ENCODE results near the gene SH2D6. TPM values are rescaled to one million over a fixed set of nuclear protein-coding genes. Genes with fewer than 3 reads are reported as not detected.

The SH2D6 gene
- total RNA-seq, 1 experiment from 2014 or later, result not detected

DNA sequence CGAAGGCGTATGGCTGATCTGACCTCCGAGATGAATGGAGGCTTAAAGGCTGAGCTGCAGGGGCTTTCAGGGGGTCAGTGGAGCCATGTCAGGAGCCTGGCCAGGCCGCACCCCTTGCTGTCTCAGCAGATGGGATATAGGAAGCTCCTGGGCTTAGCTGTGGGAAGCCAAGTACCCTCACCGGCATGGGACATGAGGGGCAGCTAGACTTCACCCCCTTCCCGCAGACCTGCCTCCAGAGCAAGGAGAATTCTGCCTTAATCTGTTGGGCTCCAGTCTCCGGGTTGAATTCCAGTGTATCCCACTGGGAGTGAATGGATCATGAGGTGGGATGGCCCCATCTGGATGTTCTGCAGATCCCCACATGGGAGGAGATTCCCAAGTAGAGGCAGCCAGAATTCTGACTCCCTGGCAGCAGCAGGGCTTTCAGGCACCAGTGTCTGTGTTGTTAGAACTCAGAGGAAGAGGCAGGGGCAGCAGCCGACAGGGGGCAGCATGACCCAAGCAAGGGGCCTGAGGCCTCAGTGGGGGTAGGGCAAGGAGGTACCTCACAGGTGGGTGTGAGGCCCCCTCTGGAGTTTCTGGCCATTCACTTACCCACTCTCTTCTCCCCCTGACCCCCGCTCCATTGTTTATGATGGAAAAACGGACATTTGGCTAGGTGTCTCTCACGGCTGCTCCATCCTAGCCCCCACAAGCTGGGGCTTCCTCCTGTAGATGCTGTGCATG, 27.4 kb upstream of the SH2D6 start:
- H3K4me1 ChIP-seq (replicated peaks), result peaks cover 21% of the 10 kb centered on the region
- H3K27me3 ChIP-seq (replicated peaks), result no peaks in the 10 kb centered on the region
- H3K27ac ChIP-seq, result no peak overlapping the region
- H3K4me3 ChIP-seq, result no peak overlapping the region
- peaks cover 35% of the 10 kb centered on the region for H3K36me3 ChIP-seq
- H3K9me3 ChIP-seq (replicated peaks), result no peaks in the 10 kb centered on the region
- no peak for DNase-seq (ENCODE audit: low read depth in 1 of 2, low spot score in 2 of 2)

GRCh38 chr2:85393836-85394235, 24.7 kb upstream of the SH2D6 start:
- Histone ChIP-seq H3K4me3 (no peak overlapping the region), H3K36me3 (peaks cover 18% of the 10 kb centered on the region), H3K4me1 (replicated peaks) (peaks cover 21% of the 10 kb centered on the region), H3K27ac (no peak overlapping the region), H3K9me3 (replicated peaks) (no peaks in the 10 kb centered on the region), H3K27me3 (replicated peaks) (no peaks in the 10 kb centered on the region)
- no peak for DNase-seq (ENCODE audit: low read depth in 1 of 2, low spot score in 2 of 2)

DNA sequence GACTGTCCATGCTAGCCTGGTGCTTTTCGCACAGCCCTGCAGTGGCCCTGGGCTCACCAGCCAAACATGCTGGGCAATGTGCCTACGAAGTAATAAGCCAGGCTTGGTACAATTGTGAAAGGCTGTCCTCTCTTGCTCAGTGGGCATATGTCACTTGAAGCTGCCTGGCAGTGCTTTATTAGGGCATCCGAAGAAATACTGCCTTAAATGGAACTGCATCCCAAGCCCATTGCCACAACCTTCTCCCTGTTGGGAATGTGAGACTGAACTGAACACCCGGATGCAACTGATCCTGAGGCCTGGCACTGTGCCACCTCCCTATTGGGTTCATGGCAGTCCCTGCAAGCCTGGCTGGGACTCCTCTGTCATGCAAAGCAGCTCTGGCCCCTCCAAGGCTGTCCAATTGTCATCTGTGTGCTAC, 24.2 kb upstream of the SH2D6 start:
- Histone ChIP-seq H3K9me3 (replicated peaks) (no peaks in the 10 kb centered on the region), H3K27me3 (replicated peaks) (no peaks in the 10 kb centered on the region), H3K4me3 (no peak overlapping the region), H3K4me1 (replicated peaks) (peaks cover 21% of the 10 kb centered on the region), H3K27ac (no peak overlapping the region), H3K36me3 (peaks cover 17% of the 10 kb centered on the region)
- DNase-seq (ENCODE audit: low read depth in 1 of 2, low spot score in 2 of 2), result no peak

DNA sequence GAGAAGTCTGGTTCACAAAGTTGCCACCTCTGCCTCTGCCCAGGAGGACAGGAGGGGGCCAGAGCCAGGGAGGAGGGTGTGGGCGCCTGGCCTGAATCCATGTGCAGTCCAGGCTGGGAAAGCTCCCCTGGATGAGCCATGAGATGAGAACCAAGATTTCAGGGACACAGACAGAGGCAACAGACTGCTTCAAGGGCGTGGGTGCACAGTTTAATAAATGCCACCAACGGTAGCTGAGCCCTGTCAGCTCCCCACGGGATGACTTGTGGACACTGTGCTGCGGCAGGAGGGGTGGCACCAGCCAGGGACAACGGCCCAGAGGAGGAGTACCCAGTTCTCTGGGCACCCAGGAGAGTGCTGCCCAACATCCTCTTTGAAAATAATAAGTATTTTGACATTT, 23.5 kb upstream of the SH2D6 start:
- H3K4me1 ChIP-seq (replicated peaks), result peaks cover 21% of the 10 kb centered on the region
- no peak for DNase-seq (ENCODE audit: low read depth in 1 of 2, low spot score in 2 of 2)
- no peaks in the 10 kb centered on the region for H3K9me3 ChIP-seq (replicated peaks)
- H3K36me3 ChIP-seq, result peaks cover 12% of the 10 kb centered on the region
- no peak overlapping the region for H3K4me3 ChIP-seq
- no peaks in the 10 kb centered on the region for H3K27me3 ChIP-seq (replicated peaks)
- no peak overlapping the region for H3K27ac ChIP-seq

DNA sequence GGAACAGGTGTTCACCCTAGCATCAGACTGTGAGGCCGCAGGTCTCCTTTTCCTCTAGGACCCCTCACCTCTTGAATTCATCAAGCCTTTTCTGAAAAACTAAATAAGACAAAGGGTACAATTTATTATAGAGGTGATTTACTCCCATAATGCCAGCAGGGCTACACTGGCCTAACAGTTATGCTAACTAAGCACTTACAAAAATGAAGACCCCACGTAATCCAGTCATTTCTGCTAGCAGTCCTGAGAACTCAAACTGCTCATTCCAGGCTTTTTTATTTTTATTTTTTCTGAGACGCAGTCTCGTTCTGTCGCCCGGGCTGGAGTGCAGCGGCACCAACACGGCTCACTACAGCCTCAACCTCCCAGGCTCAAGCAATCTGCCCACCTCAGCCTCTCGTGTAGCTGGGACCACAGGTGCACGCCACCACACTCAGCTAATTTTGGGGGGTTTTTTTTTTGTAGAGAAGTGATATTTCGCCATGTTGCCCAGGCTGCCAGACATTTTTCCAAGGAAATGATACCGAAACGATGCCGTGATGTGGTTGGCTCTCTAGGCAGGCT, 22.5 kb upstream of the SH2D6 start:
- Histone ChIP-seq H3K27me3 (replicated peaks) (no peaks in the 10 kb centered on the region), H3K4me3 (no peak overlapping the region), H3K4me1 (replicated peaks) (peaks cover 21% of the 10 kb centered on the region), H3K27ac (no peak overlapping the region), H3K9me3 (replicated peaks) (no peaks in the 10 kb centered on the region), H3K36me3 (peaks cover 7% of the 10 kb centered on the region; the same call in 1 of the 2 replicates)
- no peak for DNase-seq (ENCODE audit: low read depth in 1 of 2, low spot score in 2 of 2)

- H3K9me3 ChIP-seq (replicated peaks), result no peaks in the 10 kb centered on the region
- no peak overlapping the region for H3K4me3 ChIP-seq
- peaks cover 21% of the 10 kb centered on the region for H3K4me1 ChIP-seq (replicated peaks)
- H3K27me3 ChIP-seq (replicated peaks), result no peaks in the 10 kb centered on the region
- no peak for DNase-seq (ENCODE audit: low read depth in 1 of 2, low spot score in 2 of 2)
- no peak overlapping the region for H3K27ac ChIP-seq
- peaks cover 3% of the 10 kb centered on the region; the same call in 1 of the 2 replicates for H3K36me3 ChIP-seq
Measured at GRCh38 chr2:85396531-85397470, 21.7 kb upstream of the SH2D6 start.

DNA sequence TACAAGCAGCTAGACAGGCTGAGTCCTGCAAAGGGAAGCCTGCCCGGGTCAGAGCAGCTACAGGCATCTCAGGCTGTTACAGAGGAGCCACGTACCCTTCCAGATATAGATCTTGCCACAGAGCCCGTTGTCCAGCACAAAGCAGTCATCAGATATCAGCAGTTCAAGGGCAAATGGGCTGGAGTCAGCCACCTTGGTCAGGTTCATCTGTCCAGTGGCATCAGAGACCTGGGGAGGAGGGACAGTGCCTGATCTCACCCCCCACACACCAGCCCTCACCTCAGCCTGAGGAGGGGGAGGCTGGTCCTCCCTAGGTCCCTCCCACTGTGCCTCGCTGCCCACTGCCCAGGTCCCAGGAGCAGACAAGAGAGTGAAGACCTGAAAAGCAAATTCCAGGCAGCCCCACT, 20.6 kb upstream of the SH2D6 start:
- DNase-seq (ENCODE audit: low read depth in 1 of 2, low spot score in 2 of 2), result no peak
- H3K4me3 ChIP-seq, result no peak overlapping the region
- H3K9me3 ChIP-seq (replicated peaks), result no peaks in the 10 kb centered on the region
- no peaks in the 10 kb centered on the region for H3K27me3 ChIP-seq (replicated peaks)
- peaks cover 11% of the 10 kb centered on the region for H3K4me1 ChIP-seq (replicated peaks)
- no peak overlapping the region for H3K27ac ChIP-seq
- H3K36me3 ChIP-seq, result peaks cover 3% of the 10 kb centered on the region; the same call in 1 of the 2 replicates

DNA sequence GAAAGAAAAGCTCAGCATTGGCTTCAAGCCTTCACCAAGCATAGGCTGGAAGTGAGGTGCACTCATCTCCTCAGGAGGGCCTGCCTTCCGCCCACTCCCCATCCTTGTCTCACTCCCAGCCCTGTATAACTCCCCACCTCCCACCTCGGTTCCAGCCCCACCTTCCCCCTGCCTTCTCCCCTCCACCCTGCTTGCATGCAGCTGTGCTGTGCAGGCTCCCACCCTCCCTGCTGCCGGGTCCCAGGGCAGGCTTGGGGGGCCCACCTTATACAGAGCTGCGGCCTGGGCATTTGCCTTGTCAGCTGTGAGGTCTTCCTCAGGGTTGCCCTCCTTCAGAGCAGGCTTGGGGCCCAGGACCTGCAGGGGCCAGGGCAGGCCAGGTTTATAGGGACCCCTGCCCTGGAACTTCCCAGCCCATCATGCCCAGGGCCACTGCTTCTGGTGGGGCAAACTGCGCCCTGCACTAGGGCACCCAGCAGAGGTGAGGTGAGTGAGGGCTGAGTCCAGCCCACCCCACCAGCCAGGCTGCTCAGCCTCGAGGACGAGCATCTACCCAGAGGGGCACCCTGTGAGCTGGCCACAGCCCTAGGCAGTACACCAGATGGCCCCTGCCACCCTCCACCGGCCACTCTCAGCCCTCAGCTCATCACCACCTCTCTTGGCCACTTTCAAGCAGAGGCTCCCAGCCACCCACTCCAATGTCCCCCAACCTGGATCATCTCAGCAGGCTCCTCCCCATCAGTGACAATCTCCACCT, 19.9 kb upstream of the SH2D6 start:
- peaks cover 3% of the 10 kb centered on the region; the same call in 1 of the 2 replicates for H3K36me3 ChIP-seq

GRCh38 chr2:85399183-85399455, 19.4 kb upstream of the SH2D6 start:
- no peak for DNase-seq (ENCODE audit: low read depth in 1 of 2, low spot score in 2 of 2)
- Histone ChIP-seq H3K9me3 (replicated peaks) (no peaks in the 10 kb centered on the region), H3K27me3 (replicated peaks) (no peaks in the 10 kb centered on the region), H3K4me3 (no peak overlapping the region), H3K4me1 (replicated peaks) (peaks cover 3% of the 10 kb centered on the region), H3K27ac (no peak overlapping the region), H3K36me3 (peaks cover under 1% of the 10 kb centered on the region; the same call in 1 of the 2 replicates)

More for the DNA sequence above, 19.9 kb upstream of the SH2D6 start:
- no peak overlapping the region for H3K27ac ChIP-seq
- no peak overlapping the region for H3K4me3 ChIP-seq
- H3K27me3 ChIP-seq (replicated peaks), result no peaks in the 10 kb centered on the region
- no peaks in the 10 kb centered on the region for H3K9me3 ChIP-seq (replicated peaks)
- peaks cover 9% of the 10 kb centered on the region for H3K4me1 ChIP-seq (replicated peaks)
- DNase-seq (ENCODE audit: low read depth in 1 of 2, low spot score in 2 of 2), result no peak

DNA sequence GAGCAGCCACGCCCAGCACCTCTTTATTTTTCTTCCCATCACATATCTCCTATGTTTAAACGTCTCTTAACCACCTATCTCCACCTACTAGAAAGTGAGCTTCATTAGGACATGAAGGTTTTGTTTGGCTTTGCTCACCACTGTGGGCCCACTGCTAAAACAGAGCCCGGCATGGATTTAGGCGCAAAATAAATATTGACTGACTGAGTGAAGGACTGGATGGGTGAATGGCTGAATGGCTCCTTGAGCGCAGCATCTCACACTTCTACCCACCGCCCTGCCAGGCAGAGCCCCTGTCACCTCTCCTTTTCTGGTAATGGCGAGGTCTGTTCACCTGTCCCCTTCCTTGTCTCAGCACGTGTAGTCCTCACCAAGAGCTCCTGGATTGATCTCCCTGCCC, 18.5 kb upstream of the SH2D6 start:
- no peak overlapping the region for H3K27ac ChIP-seq

DNA sequence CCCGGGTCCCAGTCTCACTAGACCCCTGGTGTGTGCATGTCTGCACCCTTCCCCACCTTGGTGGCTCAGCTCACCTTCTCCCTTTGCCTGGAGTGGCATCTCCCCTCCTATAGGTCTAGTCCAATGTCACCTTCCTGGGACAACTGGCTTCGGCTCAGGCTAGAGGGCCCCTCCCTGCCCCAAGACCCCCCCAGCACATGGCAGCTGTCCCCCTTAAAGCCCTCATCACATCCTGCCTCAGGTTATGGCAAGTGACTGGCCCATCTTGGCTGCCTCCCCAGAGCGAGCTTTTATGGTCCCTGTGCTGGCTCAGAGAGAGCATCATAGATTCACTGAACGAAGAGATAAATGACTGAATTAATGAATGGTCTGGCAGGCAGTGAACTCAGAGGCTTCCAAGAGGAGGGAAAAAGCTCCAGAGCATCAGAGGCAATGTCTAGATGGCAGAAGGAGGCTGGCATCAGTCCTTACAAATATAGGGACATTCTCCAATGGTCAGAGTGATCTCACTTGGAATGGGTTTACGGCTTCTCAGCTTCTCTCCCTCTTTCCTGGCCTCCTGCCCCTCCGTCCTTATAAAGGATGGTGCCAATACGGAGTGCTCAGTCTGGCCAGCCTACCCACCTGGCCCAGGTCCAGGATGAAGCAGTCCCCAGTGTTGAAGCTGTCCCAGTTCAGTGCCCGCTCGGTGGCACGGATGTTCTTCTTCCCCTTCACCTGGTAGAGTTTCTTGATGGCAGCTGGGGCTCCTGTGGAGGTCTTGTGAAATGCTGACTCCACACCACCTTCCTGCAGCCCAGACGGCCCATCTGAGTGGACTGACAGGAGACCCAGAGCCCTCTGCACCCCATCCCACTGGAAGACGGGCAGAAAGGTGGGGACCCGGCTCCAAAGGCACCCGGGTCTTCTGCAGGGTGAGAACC, 17.7 kb upstream of the SH2D6 start:
- H3K4me1 ChIP-seq (replicated peaks), result no peaks in the 10 kb centered on the region
- no peaks in the 10 kb centered on the region for H3K9me3 ChIP-seq (replicated peaks)
- no peaks in the 10 kb centered on the region for H3K27me3 ChIP-seq (replicated peaks)
- DNase-seq (ENCODE audit: low read depth in 1 of 2, low spot score in 2 of 2), result no peak
- no peak overlapping the region for H3K4me3 ChIP-seq
- H3K27ac ChIP-seq, result no peak overlapping the region
- no peaks in the 10 kb centered on the region for H3K36me3 ChIP-seq

More for the DNA sequence above, 18.5 kb upstream of the SH2D6 start:
- H3K4me3 ChIP-seq, result no peak overlapping the region
- H3K9me3 ChIP-seq (replicated peaks), result no peaks in the 10 kb centered on the region
- no peaks in the 10 kb centered on the region for H3K27me3 ChIP-seq (replicated peaks)
- DNase-seq (ENCODE audit: low read depth in 1 of 2, low spot score in 2 of 2), result no peak
- no peaks in the 10 kb centered on the region for H3K4me1 ChIP-seq (replicated peaks)
- no peaks in the 10 kb centered on the region for H3K36me3 ChIP-seq

DNA sequence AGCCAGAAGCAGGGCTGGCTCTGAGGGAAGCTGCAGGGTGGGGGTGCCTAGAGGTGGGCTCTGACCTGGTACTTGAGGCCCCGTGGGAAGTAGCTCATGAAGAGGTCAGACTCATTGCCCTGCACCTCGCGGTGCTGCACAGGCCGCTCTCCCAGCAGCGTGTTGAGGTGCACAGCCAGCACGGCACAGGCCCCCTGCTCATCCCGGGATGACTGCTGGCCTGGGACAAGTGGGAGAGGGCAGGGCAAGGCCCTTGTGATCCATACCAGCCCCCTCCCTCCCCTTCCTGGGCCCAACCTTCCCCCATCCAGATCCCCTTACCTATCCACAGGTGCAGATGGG, 17.1 kb upstream of the SH2D6 start:
- no peaks in the 10 kb centered on the region for H3K9me3 ChIP-seq (replicated peaks)
- DNase-seq (ENCODE audit: low read depth in 1 of 2, low spot score in 2 of 2), result no peak
- no peaks in the 10 kb centered on the region for H3K36me3 ChIP-seq
- no peak overlapping the region for H3K4me3 ChIP-seq
- H3K27me3 ChIP-seq (replicated peaks), result no peaks in the 10 kb centered on the region
- H3K27ac ChIP-seq, result no peak overlapping the region
- H3K4me1 ChIP-seq (replicated peaks), result no peaks in the 10 kb centered on the region

DNA sequence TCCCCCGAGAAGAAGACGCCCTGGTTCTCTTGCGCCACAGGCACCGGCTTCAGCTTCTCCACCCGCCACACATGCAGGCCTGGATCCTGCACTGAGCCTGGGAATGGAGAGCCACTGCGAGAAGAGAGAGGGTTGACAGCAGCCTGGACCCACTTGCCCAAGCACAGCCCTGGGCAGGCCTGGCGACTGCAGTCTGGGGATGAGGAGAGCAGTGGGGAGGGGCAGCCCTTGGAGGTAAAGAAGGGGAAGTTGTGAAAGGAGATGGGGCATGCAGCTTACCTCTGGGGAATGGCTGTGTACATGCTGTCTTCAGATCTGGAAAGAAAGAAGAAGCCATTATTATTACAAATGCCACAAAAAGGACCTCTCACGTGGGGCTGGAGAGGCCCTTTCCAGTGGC, 16.7 kb upstream of the SH2D6 start:
- H3K4me3 ChIP-seq, result no peak overlapping the region
- no peaks in the 10 kb centered on the region for H3K4me1 ChIP-seq (replicated peaks)
- no peaks in the 10 kb centered on the region for H3K27me3 ChIP-seq (replicated peaks)
- no peaks in the 10 kb centered on the region for H3K36me3 ChIP-seq
- H3K9me3 ChIP-seq (replicated peaks), result no peaks in the 10 kb centered on the region
- no peak for DNase-seq (ENCODE audit: low read depth in 1 of 2, low spot score in 2 of 2)
- no peak overlapping the region for H3K27ac ChIP-seq
